A549 (cell line): ENCODE data around the gene FLACC1. TPM values are rescaled to one million over a fixed set of nuclear protein-coding genes. Genes with fewer than 3 reads are reported as not detected.

Source experiments
- ATAC-seq, 2 experiments: fragments of 200-7000 bp in 1 of 2; fragments of >200 bp in 1 of 2; cut with Nextera tagmentation in 1 of 2; cut with Tn5 transposase in 1 of 2; 3 replicates each; pipeline versions ENCODE4 v1.8.0 to v1.9.1; 2018 to 2020; ENCODE audit warnings: mild to moderate bottlenecking in 1 of 2, moderate library complexity in 1 of 2
- CTCF ChIA-PET: fragments of 300-600 bp; sonication (Branson Sonifier 250); formaldehyde crosslinking; extraction: SDS; loops from one replicate; lab custom pipeline; 2021; ENCODE audit warnings: antibody characterized with exemption, inconsistent platforms; lab: Yijun Ruan, JAX
- POLR2A ChIA-PET: fragments of 350-600 bp; formaldehyde crosslinking; extraction: SDS; loops from one replicate; lab custom pipeline; 2021; ENCODE audit warnings: antibody characterized with exemption, inconsistent platforms; lab: Yijun Ruan, JAX
- DNase-seq, 2 experiments: peaks; one replicate each; pipeline versions ENCODE4 v3.0.0 to v3.0.0-alpha.2; 2011 to 2016; ENCODE audit warnings: low read depth in 1 of 2, low spot score in 1 of 2
- FAIRE-seq: peaks from 2 replicates; lab custom pipeline; 2011; peaks lifted over from hg19 to GRCh38; lab: Jason Lieb, UNC
- H3K27ac ChIP-seq, 2 experiments: fragments of >200 bp; sonication (Bioruptor Twin); formaldehyde crosslinking; 3 replicates each; pipeline ENCODE4 v1.5.1; 2016 to 2017
- H3K4me1 ChIP-seq: fragments of >200 bp; sonication (Bioruptor Twin); formaldehyde crosslinking; 3 replicates; pipeline ENCODE4 v1.6.1; 2016
- H3K4me2 ChIP-seq: fragments of >200 bp; sonication (Bioruptor Twin); formaldehyde crosslinking; 3 replicates; pipeline ENCODE4 v1.6.1; 2016
- H3K4me3 ChIP-seq: fragments of >200 bp; sonication (Bioruptor Twin); formaldehyde crosslinking; 3 replicates; pipeline ENCODE4 v1.5.1; 2016
- H3K9me3 ChIP-seq: fragments of >200 bp; sonication (Bioruptor Twin); formaldehyde crosslinking; 3 replicates; pipeline ENCODE4 v1.6.1; 2016
- CBX2 ChIP-seq: fragments of 200-600 bp; sonication (generic); IDR thresholded peaks from 2 replicates; pipeline ENCODE4 v1.6.1; 2016; ENCODE audit warnings: low read depth, mild to moderate bottlenecking, borderline replicate concordance
- CBX8 ChIP-seq: fragments of 200-600 bp; sonication (generic); IDR thresholded peaks from 2 replicates; pipeline ENCODE4 v1.6.1; 2016
- CEBPB ChIP-seq, 2 experiments: fragments of >200 bp in 1 of 2; sonication (Bioruptor Twin) in 1 of 2; formaldehyde crosslinking in 1 of 2; IDR thresholded peaks; 2 replicates each; pipeline ENCODE4 v1.6.1; 2012 to 2016
- FOSB ChIP-seq: fragments of 250-450 bp; sonication (Bioruptor Pico); IDR thresholded peaks from 2 replicates; pipeline ENCODE4 v1.5.0; 2020; ENCODE audit warnings: mild to moderate bottlenecking, moderate library complexity
- HEYL ChIP-seq: fragments of 250-450 bp; sonication (Bioruptor Pico); IDR thresholded peaks from 2 replicates; pipeline ENCODE4 v1.8.0; 2021; ENCODE audit warnings: mild to moderate bottlenecking, moderate library complexity
- HOXA7 ChIP-seq: fragments of 250-450 bp; sonication (Bioruptor Pico); IDR thresholded peaks from 2 replicates; pipeline ENCODE4 v1.5.0; 2020; ENCODE audit warnings: mild to moderate bottlenecking, moderate library complexity
- KDM5A ChIP-seq: fragments of 200-600 bp; sonication (generic); IDR thresholded peaks from 2 replicates; pipeline ENCODE4 v1.6.1; 2016; ENCODE audit warnings: antibody characterized with exemption, mild to moderate bottlenecking
- MYC ChIP-seq: IDR thresholded peaks from 2 replicates; pipeline ENCODE4 v1.6.1; 2012; ENCODE audit warnings: mild to moderate bottlenecking, inconsistent platforms, low read length, improper control_type of control experiment, borderline replicate concordance
- NR3C1 ChIP-seq: fragments of >200 bp; sonication (Bioruptor Twin); formaldehyde crosslinking; IDR thresholded peaks from 3 replicates; pipeline ENCODE4 v1.6.1; 2017
- RAD21 ChIP-seq, 2 experiments: fragments of >200 bp in 1 of 2; sonication (Bioruptor Twin) in 1 of 2; formaldehyde crosslinking in 1 of 2; IDR thresholded peaks in 1 of 2; conservative IDR thresholded peaks in 1 of 2; 2 replicates in 1 of 2; 3 replicates in 1 of 2; pipeline ENCODE4 v1.6.1; 2012 to 2018; ENCODE audit warnings: inconsistent platforms in 1 of 2
- RARB ChIP-seq: fragments of 250-450 bp; sonication (Bioruptor Pico); IDR thresholded peaks from 2 replicates; pipeline ENCODE4 v1.8.0; 2021; ENCODE audit warnings: mild to moderate bottlenecking, moderate library complexity
- SMC3 ChIP-seq: fragments of >200 bp; sonication (Bioruptor Twin); formaldehyde crosslinking; IDR thresholded peaks from 3 replicates; pipeline ENCODE4 v1.6.1; 2018; ENCODE audit warnings: inconsistent platforms
- TFCP2L1 ChIP-seq: fragments of 250-450 bp; sonication (Bioruptor Pico); IDR thresholded peaks from 2 replicates; pipeline ENCODE4 v1.5.0; 2021; ENCODE audit warnings: mild to moderate bottlenecking
- ZNF302 ChIP-seq: fragments of 250-450 bp; sonication (Bioruptor Pico); IDR thresholded peaks from 2 replicates; pipeline ENCODE4 v1.9.0; 2021; ENCODE audit warnings: inconsistent platforms, mild to moderate bottlenecking, moderate library complexity
- WGBS: methylation state at CpG from one replicate; pipeline ENCODE4 v1.1.6; 2017; ENCODE audit errors: missing lambda C conversion rate; 5-methylcytosine and 5-hydroxymethylcytosine counted together
- polyA plus RNA-seq, 4 experiments: library from polyadenylated mRNA; depleted of rRNA in 3 of 4; stranded (reverse); fragments of >200 nt; fragmentation: RNase III in 1 of 4; extraction: RNeasy Plus Mini Kit Qiagen cat#74134 plus additional on column Dnase treatment in 1 of 4; gene quantifications; 2 replicates in 3 of 4; 3 replicates in 1 of 4; pipeline ENCODE4 v1.2.3, GENCODE V29; 2011 to 2017
- TF ChIP-seq, protein P1 (sequence below): IDR thresholded peaks from 2 replicates; pipeline ENCODE4 v1.6.1; 2012; ENCODE audit warnings: low read depth, borderline replicate concordance
- TF ChIP-seq, protein P2 (sequence below): fragments of >200 bp; sonication (Bioruptor Twin); formaldehyde crosslinking; IDR thresholded peaks from 3 replicates; pipeline ENCODE4 v1.5.1; 2016
- TF ChIP-seq, protein P3 (sequence below): fragments of >200 bp; sonication (Bioruptor Twin); formaldehyde crosslinking; IDR thresholded peaks from 3 replicates; pipeline ENCODE4 v1.6.1; 2016
- TF ChIP-seq, protein P4 (sequence below): fragments of 250-450 bp; sonication (Bioruptor Pico); IDR thresholded peaks from 2 replicates; pipeline ENCODE4 v1.5.0; 2021; ENCODE audit warnings: mild to moderate bottlenecking, moderate library complexity, borderline replicate concordance

Gene FLACC1
- polyA plus RNA-seq, 2 of the 4 experiments (the other 2 are of a cell fraction), result 0.26 to 0.36 TPM

DNA sequence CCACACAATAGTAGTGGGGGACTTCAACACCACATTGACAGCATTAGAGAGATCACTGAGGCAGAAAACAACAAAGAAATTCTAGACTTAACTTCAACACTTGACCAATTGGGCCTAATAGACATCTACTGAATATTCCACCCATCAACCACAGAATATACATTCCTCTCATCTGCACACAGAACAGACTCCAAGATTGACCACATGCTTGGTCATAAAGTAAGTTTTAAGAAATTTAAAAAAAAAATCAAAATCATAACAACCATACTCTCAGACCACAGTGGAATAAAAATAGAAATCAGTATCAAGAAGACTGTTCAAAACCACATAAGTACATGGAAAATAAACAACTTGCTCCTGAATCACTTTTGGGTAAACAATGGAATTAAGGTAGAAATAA lies 9.0 kb upstream of the FLACC1 start:
- DNase-seq, result no peak
- Histone ChIP-seq H3K27ac (no peak overlapping the region), H3K4me1 (no peaks in the 10 kb centered on the region), H3K9me3 (peaks cover 37% of the 10 kb centered on the region), H3K4me3 (no peak overlapping the region), H3K4me2 (no peak overlapping the region)
- ChIA-PET CTCF (no interaction called here), POLR2A (no interaction called here)
- TF ChIP-seq HEYL (CRISPR knock-in tag), result no peak
- TF ChIP-seq, protein P1, sequence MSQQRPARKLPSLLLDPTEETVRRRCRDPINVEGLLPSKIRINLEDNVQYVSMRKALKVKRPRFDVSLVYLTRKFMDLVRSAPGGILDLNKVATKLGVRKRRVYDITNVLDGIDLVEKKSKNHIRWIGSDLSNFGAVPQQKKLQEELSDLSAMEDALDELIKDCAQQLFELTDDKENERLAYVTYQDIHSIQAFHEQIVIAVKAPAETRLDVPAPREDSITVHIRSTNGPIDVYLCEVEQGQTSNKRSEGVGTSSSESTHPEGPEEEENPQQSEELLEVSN, result no peak
- no peak for FAIRE-seq
- ATAC-seq, result no peak

DNA sequence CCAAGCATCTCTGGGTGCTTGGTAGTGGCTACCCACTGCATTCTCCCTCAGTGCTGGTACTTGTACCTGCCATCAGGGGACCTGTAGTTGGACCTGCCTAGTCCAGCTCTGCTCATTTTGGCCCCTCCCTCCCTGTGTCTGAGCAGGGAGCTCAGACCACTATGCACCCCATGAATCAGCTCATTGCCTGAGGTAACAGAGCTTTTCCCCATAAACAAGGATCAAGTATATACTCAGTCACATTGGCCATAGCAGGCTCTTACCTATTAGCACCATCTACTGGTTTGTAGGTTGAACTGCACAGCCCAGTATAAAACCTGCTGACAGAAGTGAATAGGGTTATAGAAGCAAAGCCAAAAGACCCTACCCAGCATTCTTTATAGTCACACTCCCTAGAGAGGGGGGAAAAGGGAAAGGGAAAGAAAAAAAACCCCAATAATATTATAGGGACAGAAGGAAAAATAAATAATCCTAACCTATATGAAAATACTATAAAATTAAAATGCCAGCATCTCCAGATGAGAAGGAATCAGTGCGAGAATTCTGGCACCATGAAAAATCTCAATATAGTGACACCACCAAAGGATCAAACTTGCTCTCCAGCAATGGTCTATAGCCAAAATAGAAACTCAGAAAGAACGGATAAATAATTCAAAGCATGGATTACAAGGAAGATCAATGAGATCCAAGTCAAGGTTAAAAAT lies 6.9 kb upstream of the FLACC1 start:
- Histone ChIP-seq H3K27ac (no peak overlapping the region), H3K4me2 (no peak overlapping the region), H3K4me3 (no peak overlapping the region), H3K9me3 (peaks cover 34% of the 10 kb centered on the region), H3K4me1 (peaks cover 1% of the 10 kb centered on the region; the same call in 1 of the 3 replicates)
- FAIRE-seq, result no peak
- WGBS, result 56% methylated on average over 2 of the region's 2 CpGs
- TF ChIP-seq TFCP2L1 (CRISPR knock-in tag) (no peak), MYC (no peak), SMC3 (peak; percentile 38; the same call in 1 of the 3 replicates), KDM5A (no peak), CBX8 (no peak), FOSB (no peak), HOXA7 (no peak), CBX2 (no peak), ZNF302 (no peak), NR3C1 (no peak), RARB (CRISPR knock-in tag) (no peak), CEBPB (IDR thresholded peaks at IDR 0.05) (no peak), RAD21 (conservative IDR thresholded peaks at IDR 0.05 in 1 of 2, IDR thresholded peaks at IDR 0.05 in 1 of 2) (peak; percentile 51 to 80; a peak in 4 of 5 replicates)
- TF ChIP-seq, protein P2, sequence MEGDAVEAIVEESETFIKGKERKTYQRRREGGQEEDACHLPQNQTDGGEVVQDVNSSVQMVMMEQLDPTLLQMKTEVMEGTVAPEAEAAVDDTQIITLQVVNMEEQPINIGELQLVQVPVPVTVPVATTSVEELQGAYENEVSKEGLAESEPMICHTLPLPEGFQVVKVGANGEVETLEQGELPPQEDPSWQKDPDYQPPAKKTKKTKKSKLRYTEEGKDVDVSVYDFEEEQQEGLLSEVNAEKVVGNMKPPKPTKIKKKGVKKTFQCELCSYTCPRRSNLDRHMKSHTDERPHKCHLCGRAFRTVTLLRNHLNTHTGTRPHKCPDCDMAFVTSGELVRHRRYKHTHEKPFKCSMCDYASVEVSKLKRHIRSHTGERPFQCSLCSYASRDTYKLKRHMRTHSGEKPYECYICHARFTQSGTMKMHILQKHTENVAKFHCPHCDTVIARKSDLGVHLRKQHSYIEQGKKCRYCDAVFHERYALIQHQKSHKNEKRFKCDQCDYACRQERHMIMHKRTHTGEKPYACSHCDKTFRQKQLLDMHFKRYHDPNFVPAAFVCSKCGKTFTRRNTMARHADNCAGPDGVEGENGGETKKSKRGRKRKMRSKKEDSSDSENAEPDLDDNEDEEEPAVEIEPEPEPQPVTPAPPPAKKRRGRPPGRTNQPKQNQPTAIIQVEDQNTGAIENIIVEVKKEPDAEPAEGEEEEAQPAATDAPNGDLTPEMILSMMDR, result peak; percentile 54
- TF ChIP-seq, protein P3, sequence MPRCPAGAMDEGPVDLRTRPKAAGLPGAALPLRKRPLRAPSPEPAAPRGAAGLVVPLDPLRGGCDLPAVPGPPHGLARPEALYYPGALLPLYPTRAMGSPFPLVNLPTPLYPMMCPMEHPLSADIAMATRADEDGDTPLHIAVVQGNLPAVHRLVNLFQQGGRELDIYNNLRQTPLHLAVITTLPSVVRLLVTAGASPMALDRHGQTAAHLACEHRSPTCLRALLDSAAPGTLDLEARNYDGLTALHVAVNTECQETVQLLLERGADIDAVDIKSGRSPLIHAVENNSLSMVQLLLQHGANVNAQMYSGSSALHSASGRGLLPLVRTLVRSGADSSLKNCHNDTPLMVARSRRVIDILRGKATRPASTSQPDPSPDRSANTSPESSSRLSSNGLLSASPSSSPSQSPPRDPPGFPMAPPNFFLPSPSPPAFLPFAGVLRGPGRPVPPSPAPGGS, result no peak
- TF ChIP-seq, protein P4, sequence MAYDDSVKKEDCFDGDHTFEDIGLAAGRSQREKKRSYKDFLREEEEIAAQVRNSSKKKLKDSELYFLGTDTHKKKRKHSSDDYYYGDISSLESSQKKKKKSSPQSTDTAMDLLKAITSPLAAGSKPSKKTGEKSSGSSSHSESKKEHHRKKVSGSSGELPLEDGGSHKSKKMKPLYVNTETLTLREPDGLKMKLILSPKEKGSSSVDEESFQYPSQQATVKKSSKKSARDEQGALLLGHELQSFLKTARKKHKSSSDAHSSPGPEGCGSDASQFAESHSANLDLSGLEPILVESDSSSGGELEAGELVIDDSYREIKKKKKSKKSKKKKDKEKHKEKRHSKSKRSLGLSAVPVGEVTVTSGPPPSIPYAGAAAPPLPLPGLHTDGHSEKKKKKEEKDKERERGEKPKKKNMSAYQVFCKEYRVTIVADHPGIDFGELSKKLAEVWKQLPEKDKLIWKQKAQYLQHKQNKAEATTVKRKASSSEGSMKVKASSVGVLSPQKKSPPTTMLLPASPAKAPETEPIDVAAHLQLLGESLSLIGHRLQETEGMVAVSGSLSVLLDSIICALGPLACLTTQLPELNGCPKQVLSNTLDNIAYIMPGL (CRISPR knock-in tag), result no peak
- peak in 1 of 2 experiments; percentile 87; a peak in 3 of 6 replicates for ATAC-seq
- CTCF ChIA-PET, result interaction anchor here (0.7 to 2.1 kb wide), 7 partner anchors 12 to 268 kb away, joined by 3 to 6 read pairs (median 4); no protein-coding TSS in a partner anchor
- POLR2A ChIA-PET, result no interaction called here
- peak; percentile 8 to 56 for DNase-seq
